NCI-H128 (cell line): ENCODE data around the gene MUC20.
"Not testable (repeated sequence)": the region's sequence is repeated elsewhere in the genome, so short reads cannot be mapped to it uniquely, and the experiment has no call there.

ENCODE experiments used
- DNase-seq: peaks from one replicate; lab custom pipeline; 2025; ENCODE audit not compliant: unreplicated experiment; lab: John Stamatoyannopoulos, UW

The MUC20 gene

DNA sequence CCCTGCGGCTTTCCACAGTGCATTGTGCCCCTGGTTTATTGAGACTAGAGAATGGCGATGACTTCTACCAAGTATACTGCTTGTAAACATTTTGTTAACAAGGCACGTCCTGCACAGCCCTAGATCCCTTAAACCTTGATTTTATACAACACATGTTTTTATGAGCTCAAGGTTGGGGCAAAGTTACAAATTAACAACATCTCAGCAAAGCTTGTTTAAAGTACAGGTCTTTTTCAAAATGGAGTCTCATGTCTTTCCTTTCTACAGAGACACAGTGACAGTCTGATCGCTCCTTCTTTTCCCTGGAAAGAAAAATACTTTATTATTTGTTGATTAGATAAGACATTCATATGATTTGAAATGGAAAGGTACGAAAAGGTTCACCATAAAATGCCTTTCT lies 8.0 kb downstream of the MUC20 start:
- DNase-seq = not testable (repeated sequence)

DNA sequence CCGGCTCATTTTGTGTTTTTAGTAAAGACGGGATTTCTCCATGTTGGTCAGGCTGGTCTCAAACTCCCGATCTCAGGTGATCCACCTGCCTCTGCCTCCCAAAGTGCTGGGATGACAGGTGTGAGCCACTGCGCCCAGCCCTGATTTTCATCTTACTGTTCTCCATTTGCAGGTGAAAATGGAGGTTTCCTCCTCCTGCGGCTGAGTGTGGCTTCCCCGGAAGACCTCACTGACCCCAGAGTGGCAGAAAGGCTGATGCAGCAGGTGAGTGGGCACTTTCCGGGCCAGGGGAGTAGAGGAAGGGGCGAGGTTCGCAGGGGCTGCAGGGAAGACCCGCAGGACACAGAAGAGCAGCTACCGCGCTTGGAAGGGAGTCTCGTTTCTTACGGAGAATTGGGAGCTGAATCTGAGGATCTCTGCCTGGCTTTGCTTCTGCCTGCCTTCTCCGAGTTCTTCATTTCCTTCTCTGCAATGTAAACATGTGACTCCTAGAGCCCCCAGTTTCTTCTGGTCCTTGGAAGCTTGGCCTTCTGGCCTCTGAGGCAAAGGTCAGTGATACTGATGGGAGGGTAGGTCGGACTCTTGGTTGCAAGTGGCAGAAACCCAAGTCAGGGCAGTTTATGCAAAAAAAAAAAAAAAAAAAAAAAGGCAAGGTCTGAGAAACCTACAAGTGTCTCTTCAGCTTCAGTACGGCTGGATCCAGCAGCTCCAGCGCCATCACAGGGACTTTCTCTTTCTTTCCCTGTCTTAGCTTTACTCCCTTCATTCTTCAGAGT lies 8.9 kb downstream of the MUC20 start:
- no peak for DNase-seq

GRCh38 chr3:195731356-195731905 lies 10.7 kb downstream of the MUC20 start:
- no peak for DNase-seq

- DNase-seq = no peak
These were observed 12.2 kb downstream of the MUC20 start for GRCh38 chr3:195732940-195733339.

GRCh38 chr3:195735036-195735695 lies 14.4 kb downstream of the MUC20 start:
- no peak for DNase-seq

GRCh38 chr3:195736866-195737490 lies 16.2 kb downstream of the MUC20 start:
- DNase-seq = no peak

DNA sequence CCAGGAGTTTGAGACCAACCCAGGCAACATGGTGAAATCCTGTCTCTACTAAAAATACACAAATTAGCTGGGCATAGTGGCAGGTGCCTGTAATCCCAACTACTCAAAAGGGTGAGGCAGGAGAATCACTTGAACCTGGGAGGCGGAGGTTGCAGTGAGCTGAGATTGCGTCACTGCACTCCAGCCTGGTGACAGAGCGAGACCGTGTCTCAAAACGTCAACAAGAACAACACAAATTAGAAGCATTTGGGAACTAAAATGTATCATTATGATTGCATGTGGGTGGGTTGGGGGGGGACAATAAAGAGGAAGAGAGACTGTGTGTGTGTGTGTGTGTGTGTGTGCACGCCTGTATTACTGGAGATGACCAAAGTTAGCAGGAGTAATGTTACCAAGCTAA lies 17.0 kb downstream of the MUC20 start:
- DNase-seq = not testable (repeated sequence)

GRCh38 chr3:195738274-195739044 lies 17.7 kb downstream of the MUC20 start:
- DNase-seq = no peak

DNA sequence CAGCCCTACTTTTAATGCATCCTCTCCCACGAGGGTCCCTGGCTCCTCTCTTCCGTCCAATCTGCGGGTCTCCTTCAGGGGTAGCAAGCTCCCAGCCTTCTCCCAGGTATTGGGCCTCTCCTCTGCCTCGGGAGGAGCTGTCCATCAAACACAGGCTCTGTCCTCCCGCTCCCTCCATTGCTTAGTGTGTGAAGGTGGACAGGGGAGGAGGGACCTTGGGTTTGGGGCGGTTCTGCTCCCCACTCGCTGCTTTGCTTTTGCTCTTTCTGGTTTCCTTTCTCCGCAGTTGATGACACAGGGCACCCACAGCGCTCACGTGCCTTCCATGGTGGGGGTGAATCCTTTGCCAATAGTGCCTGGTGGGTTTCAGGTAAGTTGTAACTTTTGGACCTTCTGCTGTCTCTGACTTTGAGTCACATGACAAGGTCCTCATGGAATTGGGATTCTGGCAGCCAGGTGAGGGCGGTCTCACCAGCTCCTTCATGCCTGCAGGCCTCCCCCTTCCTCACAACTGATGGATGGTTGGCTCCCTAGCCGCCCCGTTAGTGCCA lies 18.9 kb downstream of the MUC20 start:
- DNase-seq = no peak

DNA sequence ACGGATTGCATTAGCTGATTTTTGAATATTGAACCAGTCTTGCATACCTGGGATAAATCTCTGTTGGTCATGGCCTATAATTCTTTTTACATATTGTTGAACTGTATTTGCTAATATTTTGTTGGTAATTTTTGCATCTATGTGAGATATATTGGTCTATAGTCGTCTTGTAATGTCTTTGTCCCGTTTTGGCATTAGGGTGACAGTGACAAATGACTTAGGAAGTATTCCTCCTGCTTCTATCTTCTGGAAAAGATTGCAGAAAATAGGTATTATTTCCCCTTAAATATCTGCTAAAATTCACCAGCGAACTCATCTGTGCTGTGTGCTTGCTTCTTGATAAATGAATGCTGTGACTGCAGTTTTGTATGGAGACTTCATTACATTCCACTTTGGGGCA lies 23.7 kb downstream of the MUC20 start:
- DNase-seq = no peak

- DNase-seq = no peak
These were observed 25.6 kb downstream of the MUC20 start for GRCh38 chr3:195746346-195746745.

- no peak for DNase-seq
These were observed 26.0 kb downstream of the MUC20 start for GRCh38 chr3:195746751-195747150.

DNA sequence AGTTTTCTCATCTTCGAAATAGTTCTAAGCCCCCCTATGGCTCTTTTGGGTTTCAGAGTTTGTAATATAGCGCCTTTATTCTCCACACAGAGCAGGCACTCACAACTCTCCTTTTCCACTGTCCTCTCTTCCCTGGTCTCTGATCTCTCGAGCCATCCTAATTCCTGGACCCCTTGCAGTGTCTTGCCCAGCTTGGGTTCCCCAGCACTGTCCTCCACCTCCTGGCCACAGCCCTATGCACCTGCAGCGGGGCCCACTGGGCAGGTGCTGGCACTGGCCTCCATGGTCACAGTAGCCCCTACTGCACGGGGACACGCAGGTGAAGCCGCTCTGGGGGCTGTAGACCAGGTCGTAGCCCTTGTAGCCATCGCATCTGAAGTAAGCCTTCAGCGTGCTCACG lies 27.9 kb downstream of the MUC20 start:
- DNase-seq = no peak

GRCh38 chr3:195749101-195749500 lies 28.3 kb downstream of the MUC20 start:
- DNase-seq = not testable (repeated sequence)

GRCh38 chr3:195750797-195751520 lies 30.2 kb downstream of the MUC20 start:
- no peak for DNase-seq

DNA sequence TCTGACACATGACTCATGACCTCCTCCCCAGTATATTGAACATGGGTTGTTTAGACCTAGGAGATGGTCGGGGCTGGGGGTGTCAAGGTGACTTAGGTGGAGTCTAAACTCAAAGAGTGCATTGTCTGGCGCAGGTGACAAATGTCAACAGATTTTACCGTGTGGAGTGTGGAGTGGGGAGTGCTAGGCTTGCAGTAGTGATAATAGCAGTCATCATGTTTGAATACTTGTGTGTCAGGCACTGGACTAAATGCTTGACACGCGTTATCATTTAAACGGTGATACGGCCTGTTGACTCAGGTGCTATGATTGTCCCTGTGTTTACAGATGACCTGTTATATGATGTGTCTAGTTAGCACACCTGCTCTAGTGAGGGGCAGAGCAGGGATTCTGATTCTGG lies 30.8 kb downstream of the MUC20 start:
- no peak for DNase-seq

DNA sequence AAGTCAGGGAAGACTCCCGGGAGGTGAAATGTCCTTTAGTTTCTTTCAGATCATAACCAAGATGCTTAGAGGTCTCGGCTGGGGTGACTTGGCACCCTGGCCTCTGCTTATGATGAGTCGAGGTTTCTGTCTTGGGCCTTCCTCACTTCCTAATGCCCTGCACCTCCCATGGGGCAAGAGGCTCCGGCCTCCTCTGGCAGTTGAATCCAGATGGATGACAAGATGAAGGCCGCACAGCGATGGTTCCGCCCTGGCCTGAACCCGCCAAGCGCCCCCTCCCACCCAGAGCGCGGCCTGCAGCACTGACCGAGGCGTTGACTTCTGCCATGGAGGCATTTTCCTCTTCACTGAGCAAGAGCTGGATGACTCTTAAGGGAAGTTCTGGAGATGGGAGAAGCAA lies 31.3 kb downstream of the MUC20 start:
- DNase-seq = no peak

DNA sequence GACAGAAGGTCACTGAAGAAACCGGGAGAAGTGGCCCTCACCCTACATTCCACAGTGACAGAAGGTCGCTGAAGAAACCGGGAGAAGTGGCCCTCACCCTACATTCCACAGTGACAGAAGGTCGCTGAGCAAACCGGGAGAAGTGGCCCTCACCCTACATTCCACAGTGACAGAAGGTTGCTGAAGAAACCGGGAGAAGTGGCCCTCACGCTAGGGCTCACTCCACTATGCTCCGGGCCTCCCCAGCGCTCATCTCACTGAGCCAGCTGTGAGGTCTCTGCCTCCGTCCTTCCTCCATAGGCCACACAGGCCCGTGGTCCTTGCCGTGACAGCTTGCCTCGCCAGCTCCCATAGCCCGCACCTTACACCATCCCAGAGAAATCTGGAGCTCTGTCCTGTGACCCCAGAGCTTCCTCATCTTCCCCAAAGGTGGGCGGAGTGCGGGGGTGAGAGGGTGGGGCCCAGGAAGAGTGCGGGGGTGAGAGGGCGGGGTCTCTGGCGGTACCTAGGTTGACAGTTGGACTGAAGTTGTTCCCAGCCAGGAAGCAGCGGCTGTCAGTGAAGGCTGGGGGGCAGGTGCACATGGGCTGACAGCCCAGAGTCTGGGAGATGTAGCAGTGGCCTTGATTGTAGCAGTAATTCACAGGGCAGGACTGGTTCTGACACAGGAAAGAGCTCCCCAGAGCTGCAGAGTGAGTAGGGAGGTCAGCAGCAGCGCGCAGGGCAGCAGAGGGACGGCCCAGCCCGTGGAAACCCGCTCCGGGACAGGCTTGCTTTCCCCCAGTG lies 32.0 kb downstream of the MUC20 start:
- no peak for DNase-seq

GRCh38 chr3:195753581-195753980 lies 32.8 kb downstream of the MUC20 start:
- no peak for DNase-seq
